ENCODE results near the gene POU3F1.

POU3F1 gene

GRCh38 chr1:38018864-38019343 lies 27.7 kb downstream of the POU3F1 start:
- TF ChIP-seq, protein P1, sequence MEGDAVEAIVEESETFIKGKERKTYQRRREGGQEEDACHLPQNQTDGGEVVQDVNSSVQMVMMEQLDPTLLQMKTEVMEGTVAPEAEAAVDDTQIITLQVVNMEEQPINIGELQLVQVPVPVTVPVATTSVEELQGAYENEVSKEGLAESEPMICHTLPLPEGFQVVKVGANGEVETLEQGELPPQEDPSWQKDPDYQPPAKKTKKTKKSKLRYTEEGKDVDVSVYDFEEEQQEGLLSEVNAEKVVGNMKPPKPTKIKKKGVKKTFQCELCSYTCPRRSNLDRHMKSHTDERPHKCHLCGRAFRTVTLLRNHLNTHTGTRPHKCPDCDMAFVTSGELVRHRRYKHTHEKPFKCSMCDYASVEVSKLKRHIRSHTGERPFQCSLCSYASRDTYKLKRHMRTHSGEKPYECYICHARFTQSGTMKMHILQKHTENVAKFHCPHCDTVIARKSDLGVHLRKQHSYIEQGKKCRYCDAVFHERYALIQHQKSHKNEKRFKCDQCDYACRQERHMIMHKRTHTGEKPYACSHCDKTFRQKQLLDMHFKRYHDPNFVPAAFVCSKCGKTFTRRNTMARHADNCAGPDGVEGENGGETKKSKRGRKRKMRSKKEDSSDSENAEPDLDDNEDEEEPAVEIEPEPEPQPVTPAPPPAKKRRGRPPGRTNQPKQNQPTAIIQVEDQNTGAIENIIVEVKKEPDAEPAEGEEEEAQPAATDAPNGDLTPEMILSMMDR (IDR thresholded peaks at IDR 0.05; ENCODE audit: borderline replicate concordance, insufficient read depth, low read depth, low read length) = peak; percentile 38; the same call in 1 of the 2 replicates
- no peak overlapping the region for H3K4me3 ChIP-seq (ENCODE audit: low read depth, low read length)

GRCh38 chr1:38015978-38016725 lies 30.4 kb downstream of the POU3F1 start:
- TF ChIP-seq, protein P1 (IDR thresholded peaks at IDR 0.05; ENCODE audit: borderline replicate concordance, insufficient read depth, low read depth, low read length) = no peak
- no peak overlapping the region for H3K4me3 ChIP-seq (ENCODE audit: low read depth, low read length)

- no peak overlapping the region for H3K4me3 ChIP-seq (ENCODE audit: low read depth, low read length)
- TF ChIP-seq, protein P1 (IDR thresholded peaks at IDR 0.05; ENCODE audit: borderline replicate concordance, insufficient read depth, low read depth, low read length) = no peak
These were observed 31.7 kb downstream of the POU3F1 start for GRCh38 chr1:38014724-38015424.

DNA sequence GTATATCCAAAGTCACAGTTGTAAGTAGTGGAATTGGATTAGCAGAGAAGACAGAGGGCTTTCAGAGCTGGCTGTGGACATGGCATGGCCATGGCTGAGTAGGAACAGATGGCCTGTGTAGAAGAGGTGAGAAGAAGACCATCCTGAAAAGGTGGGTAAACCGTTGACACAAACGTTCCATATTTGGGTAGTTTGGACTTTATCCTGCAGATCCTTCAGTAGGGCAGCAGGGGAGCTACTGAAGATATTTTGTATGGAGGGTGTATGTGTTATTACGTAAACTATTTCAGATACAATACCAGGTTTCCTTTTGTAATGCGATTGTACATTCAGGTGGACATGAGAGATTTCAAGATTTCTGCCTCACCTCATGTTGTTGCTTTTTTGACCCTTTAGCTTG lies 32.4 kb downstream of the POU3F1 start:
- no peak overlapping the region for H3K4me3 ChIP-seq (ENCODE audit: low read depth, low read length)

DNA sequence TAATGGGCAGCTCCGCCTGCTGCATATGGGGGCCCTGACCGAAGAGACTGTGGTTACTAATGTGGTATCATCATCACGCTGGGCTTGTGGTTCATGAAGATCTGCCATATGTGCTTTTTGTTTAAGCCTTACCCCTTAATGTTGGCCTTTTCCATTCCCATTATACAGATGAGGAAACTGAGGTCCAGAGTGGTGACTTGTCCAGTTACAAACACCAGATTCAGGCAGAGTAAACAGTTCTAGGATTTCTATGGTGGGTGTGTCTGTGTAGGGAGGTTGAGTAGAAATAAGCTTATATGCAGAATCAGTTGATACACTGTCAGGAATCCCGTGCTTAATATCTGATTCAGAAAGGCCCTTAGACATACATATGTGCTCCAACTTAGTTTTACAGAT lies 33.4 kb downstream of the POU3F1 start:
- peak overlapping the region; percentile 76 for H3K4me3 ChIP-seq (ENCODE audit: low read depth, low read length)
- TF ChIP-seq, protein P1 (IDR thresholded peaks at IDR 0.05; ENCODE audit: borderline replicate concordance, insufficient read depth, low read depth, low read length) = no peak

More for the DNA sequence above, 32.4 kb downstream of the POU3F1 start:
- TF ChIP-seq, protein P1 (IDR thresholded peaks at IDR 0.05; ENCODE audit: borderline replicate concordance, insufficient read depth, low read depth, low read length) = no peak

GRCh38 chr1:38012363-38013226 lies 34.0 kb downstream of the POU3F1 start, which contains the start of gene UTP11:
UTP11 (plus strand) TSS chr1:38012734; CDS start chr1:38012803, 69 bp downstream.
- TF ChIP-seq, protein P1 (IDR thresholded peaks at IDR 0.05; ENCODE audit: borderline replicate concordance, insufficient read depth, low read depth, low read length) = no peak
- H3K4me3 ChIP-seq (ENCODE audit: low read depth, low read length) = peak within 1 kb of the TSS; percentile 76

All from GM12875 (cell line).